IMR-90 (cell line): Measurements from ENCODE around the gene HRH1. TPM values are rescaled to one million over a fixed set of nuclear protein-coding genes. Genes with fewer than 3 reads are reported as not detected.

Experiments
- ATAC-seq: fragments of 200-7000 bp; cut with Tn5 transposase; 2 replicates; pipeline ENCODE4 v1.9.1; 2020; ENCODE audit warnings: low read depth, mild to moderate bottlenecking, moderate library complexity
- BruUV-seq: library from RNA; stranded (reverse); fragments of 400-500 nt; replicated peaks from 2 replicates; lab custom pipeline; 2021; lab: Mats Ljungman, UMichigan
- CTCF ChIA-PET: fragments of 300-600 bp; formaldehyde crosslinking; extraction: SDS; loops from one replicate; lab custom pipeline; 2021; ENCODE audit warnings: antibody characterized with exemption; lab: Yijun Ruan, JAX
- POLR2A ChIA-PET: fragments of 300-600 bp; sonication (Branson Sonifier 250); formaldehyde crosslinking; loops from one replicate; lab custom pipeline; 2022; ENCODE audit warnings: antibody characterized with exemption; ENCODE audit not compliant: unreplicated experiment; lab: Charles Lee
- DNase-seq: peaks from one replicate; pipeline ENCODE4 v3.0.0; 2013
- H2AFZ ChIP-seq: replicated peaks from 2 replicates; pipeline ENCODE3; 2013; ENCODE audit warnings: low read length, mild to moderate bottlenecking; ENCODE audit not compliant: poor library complexity
- H2AK5ac ChIP-seq: 2 replicates; pipeline ENCODE4 v1.6.1; 2013; ENCODE audit warnings: low read depth, low read length, inconsistent platforms
- H2AK9ac ChIP-seq: replicated peaks from 2 replicates; pipeline ENCODE3; 2013; ENCODE audit warnings: mild to moderate bottlenecking, low read depth, low read length, moderate library complexity; ENCODE audit not compliant: poor library complexity
- H2BK120ac ChIP-seq: 2 replicates; pipeline ENCODE4 v1.6.1; 2013; ENCODE audit warnings: low read depth, low read length, inconsistent platforms
- H2BK15ac ChIP-seq: 3 replicates; pipeline ENCODE4 v1.6.1; 2013; ENCODE audit warnings: low read depth, low read length, inconsistent platforms
- H2BK20ac ChIP-seq: 2 replicates; pipeline ENCODE4 v1.6.1; 2013; ENCODE audit warnings: low read depth, mild to moderate bottlenecking, inconsistent platforms, low read length, moderate library complexity
- H2BK5ac ChIP-seq: 2 replicates; pipeline ENCODE4 v1.6.1; 2013; ENCODE audit warnings: mild to moderate bottlenecking, low read depth, low read length, inconsistent platforms; ENCODE audit not compliant: poor library complexity, severe bottlenecking
- H3K14ac ChIP-seq: replicated peaks from 2 replicates; pipeline ENCODE4 v1.6.1; 2013; ENCODE audit warnings: low read depth, low read length, inconsistent platforms
- H3K18ac ChIP-seq: 2 replicates; pipeline ENCODE4 v1.6.1; 2013; ENCODE audit warnings: low read depth, low read length, control low read depth
- H3K23ac ChIP-seq: 2 replicates; pipeline ENCODE4 v1.6.1; 2013; ENCODE audit warnings: low read depth, low read length, inconsistent platforms
- H3K27ac ChIP-seq: 2 replicates; pipeline ENCODE4 v1.5.1; 2013; ENCODE audit warnings: mild to moderate bottlenecking, control low read depth, low read length; ENCODE audit not compliant: insufficient read depth
- H3K27me3 ChIP-seq: 2 replicates; pipeline ENCODE4 v1.6.1; 2013; ENCODE audit warnings: low read length; ENCODE audit not compliant: control insufficient read depth, insufficient read depth
- H3K36me3 ChIP-seq: 2 replicates; pipeline ENCODE4 v1.6.1; 2013; ENCODE audit warnings: low read length, mixed read lengths; ENCODE audit not compliant: control insufficient read depth, insufficient read depth
- H3K4ac ChIP-seq: 2 replicates; pipeline ENCODE4 v1.6.1; 2013; ENCODE audit warnings: low read depth, low read length, inconsistent platforms
- H3K4me1 ChIP-seq: 2 replicates; pipeline ENCODE4 v1.6.1; 2013; ENCODE audit warnings: low read length, mixed read lengths; ENCODE audit not compliant: control insufficient read depth, insufficient read depth
- H3K4me2 ChIP-seq: 2 replicates; pipeline ENCODE4 v1.6.1; 2013; ENCODE audit warnings: low read depth, mild to moderate bottlenecking, control low read depth, low read length, moderate library complexity
- H3K4me3 ChIP-seq: 2 replicates; pipeline ENCODE4 v1.5.1; 2013; ENCODE audit warnings: low read depth, mild to moderate bottlenecking, control low read depth, low read length, moderate library complexity; ENCODE audit not compliant: insufficient read depth
- H3K56ac ChIP-seq: 2 replicates; pipeline ENCODE4 v1.6.1; 2013; ENCODE audit warnings: low read length, inconsistent platforms; ENCODE audit not compliant: insufficient read depth; ENCODE audit errors: extremely low read depth
- H3K79me1 ChIP-seq, 2 experiments: 2 replicates each; pipeline ENCODE4 v1.6.1; 2013; ENCODE audit warnings: low read length in 2 of 2, inconsistent platforms in 1 of 2, low read depth in 1 of 2
- H3K9ac ChIP-seq: 2 replicates; pipeline ENCODE4 v1.6.1; 2013; ENCODE audit warnings: low read depth, low read length, control low read depth
- H3K9me1 ChIP-seq: 2 replicates; pipeline ENCODE4 v1.6.1; 2013; ENCODE audit warnings: low read length, inconsistent platforms; ENCODE audit not compliant: insufficient read depth
- H3K9me3 ChIP-seq: 2 replicates; pipeline ENCODE4 v1.6.1; 2013; ENCODE audit warnings: low read length; ENCODE audit not compliant: control insufficient read depth, insufficient read depth
- H4K20me1 ChIP-seq: 2 replicates; pipeline ENCODE4 v1.6.1; 2013; ENCODE audit warnings: low read length, inconsistent platforms; ENCODE audit not compliant: insufficient read depth
- H4K5ac ChIP-seq: 2 replicates; pipeline ENCODE4 v1.6.1; 2013; ENCODE audit warnings: mild to moderate bottlenecking, low read depth, low read length, control low read depth
- H4K8ac ChIP-seq, 2 experiments: 2 replicates each; pipeline ENCODE4 v1.6.1; 2013; ENCODE audit warnings: low read depth in 2 of 2, low read length in 2 of 2, control low read depth in 1 of 2, inconsistent platforms in 1 of 2
- H4K91ac ChIP-seq: 2 replicates; pipeline ENCODE4 v1.6.1; 2013; ENCODE audit warnings: low read depth, low read length, inconsistent platforms; ENCODE audit not compliant: insufficient read depth
- CHD1 ChIP-seq: IDR thresholded peaks from 2 replicates; pipeline ENCODE4 v1.6.1; 2012; ENCODE audit warnings: low read depth, low read length, improper control_type of control experiment
- MAFK ChIP-seq: IDR thresholded peaks from 2 replicates; pipeline ENCODE4 v1.6.1; 2012; ENCODE audit warnings: low read depth, low read length, improper control_type of control experiment
- NFE2L2 ChIP-seq: fragments of 150-350 bp; IDR thresholded peaks from 2 replicates; pipeline ENCODE4 v1.6.1; 2016; ENCODE audit warnings: low read depth, mild to moderate bottlenecking, low read length
- USF2 ChIP-seq: fragments of 150-350 bp; IDR thresholded peaks from 2 replicates; pipeline ENCODE4 v1.6.1; 2017; ENCODE audit warnings: mild to moderate bottlenecking, antibody characterized with exemption, low read length, low read depth
- WGBS, 2 experiments: methylation state at CpG; one replicate each; pipeline versions ENCODE4 v1.1.5 to v1.1.7; 2013; ENCODE audit warnings: missing lambda C conversion rate in 2 of 2; ENCODE audit not compliant: insufficient read length in 1 of 2; ENCODE audit errors: extremely low coverage in 2 of 2; 5-methylcytosine and 5-hydroxymethylcytosine counted together
- dilution Hi-C: fragments of 300-500 bp; cut with HindIII; formaldehyde crosslinking; loops from one replicate; pipeline ENCODE4 v1.14.3; 2018; ENCODE audit warnings: low sequenced_read_pairs; ENCODE audit not compliant: unreplicated experiment
- in situ Hi-C: fragments of 300-500 bp; cut with MboI; formaldehyde crosslinking; loops from 3 replicates; pipeline ENCODE4 v1.14.3; 2019; ENCODE audit warnings: low sequenced_read_pairs, inconsistent platforms, mixed read lengths
- intact Hi-C: fragments of 100-400 bp; cut with micrococcal nuclease; formaldehyde crosslinking; loops from 2 replicates; pipeline ENCODE4 v1.10.0; 2022
- polyA plus RNA-seq, 3 experiments: library from polyadenylated mRNA; depleted of rRNA; stranded (reverse); fragments of >200 nt; gene quantifications; 2 replicates each; pipeline ENCODE4 v1.2.3, GENCODE V29; 2012; ENCODE audit warnings: low replicate concordance in 1 of 3
- total RNA-seq: library from RNA; depleted of rRNA; stranded (reverse); fragments of >200 nt; gene quantifications from 2 replicates; pipeline ENCODE4 v1.2.3, GENCODE V29; 2012

HRH1 gene
- total and polyA plus RNA-seq, 2 of the 4 experiments (the other 2 are of a cell fraction): 7.6 to 16.1 TPM

DNA sequence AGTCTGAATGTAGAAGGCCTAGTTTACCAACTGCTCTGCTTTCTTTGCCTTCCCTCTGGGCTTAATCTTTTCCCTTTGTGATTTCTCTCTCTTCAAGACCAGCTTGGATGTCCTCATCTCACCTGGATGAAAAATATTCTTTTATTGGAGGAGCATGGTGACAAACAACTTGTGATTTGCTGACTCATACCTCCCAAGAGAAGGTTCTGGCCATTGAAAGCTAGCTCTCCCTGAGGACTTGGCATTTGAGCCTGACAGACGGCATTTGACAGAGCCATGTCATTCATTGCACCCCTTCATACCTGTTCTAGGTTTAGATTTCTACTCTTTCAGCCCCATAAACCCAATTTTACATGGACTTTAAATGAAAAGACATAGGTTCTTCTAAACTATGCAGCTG is 151.2 kb downstream of the HRH1 start:
- POLR2A ChIA-PET: no interaction called here
- H3K4me2 ChIP-seq: no peak overlapping the region
- in situ Hi-C loops: no loop called here

More for the DNA sequence above, 151.2 kb downstream of the HRH1 start:
- Histone ChIP-seq H3K36me3 (peaks cover 32% of the 10 kb centered on the region), H3K79me1 (peaks cover 8 to 29% of the 10 kb centered on the region in 2 experiments; a peak in 3 of 4 replicates), H4K5ac (no peak overlapping the region), H3K4ac (no peak overlapping the region), H4K91ac (peak overlapping the region; percentile 13; the same call in 1 of the 2 replicates), H2BK20ac (0 out of 2 replicates have a peak overlapping the region, but pooled peaks have one; percentile 3), H3K9ac (no peak overlapping the region), H2AK5ac (no peak overlapping the region), H3K23ac (no peak overlapping the region; the same call in 1 of the 2 replicates), H3K27me3 (no peaks in the 10 kb centered on the region), H3K14ac (0 out of 2 replicates have a peak overlapping the region, but pooled peaks have one; percentile 7), H2BK120ac (no peak overlapping the region), H2BK5ac (no peak overlapping the region), H2AK9ac (no peak overlapping the region), H2BK15ac (no peak overlapping the region; the same call in 2 of the 3 replicates), H4K20me1 (no peaks in the 10 kb centered on the region), H3K9me3 (no peaks in the 10 kb centered on the region), H3K56ac (no peak overlapping the region), H3K9me1 (peaks cover 11% of the 10 kb centered on the region; the same call in 1 of the 2 replicates), H4K8ac (peak overlapping the region in 1 of 2 experiments; percentile 29; a peak in 1 of 4 replicates), H3K27ac (no peak overlapping the region), H3K4me3 (no peak overlapping the region), H3K4me1 (peaks cover 3% of the 10 kb centered on the region; the same call in 1 of the 2 replicates), H2AFZ (no peak overlapping the region), H3K18ac (peak overlapping the region; percentile 51; the same call in 1 of the 2 replicates)
- BruUV-seq: no TSS peak
- dilution Hi-C loops (no loop called here), intact Hi-C loops (no loop called here)
- ATAC-seq (no peak), DNase-seq (peak; percentile 29)
- no CpG with 5 or more reads among the region's 1 CpG for WGBS, 2 experiments
- TF ChIP-seq CHD1 (no peak), NFE2L2 (peak; percentile 88), MAFK (peak; percentile 68), USF2 (no peak)
- CTCF ChIA-PET: interaction anchor here (0.7 kb wide), 1 partner anchor 14 kb away, joined by 3 read pairs; no protein-coding TSS in a partner anchor
